K562 (cell line): Measurements from ENCODE around the gene GEN1. TPM values are rescaled to one million over a fixed set of nuclear protein-coding genes. Genes with fewer than 3 reads are reported as not detected.

Experiments
- ATAC-seq: fragments of 200-7000 bp; cut with Tn5 transposase; 3 replicates; pipeline ENCODE4 v1.9.1; 2020; ENCODE audit warnings: moderate library complexity
- BruUV-seq: library from RNA; stranded (reverse); fragments of 400-500 nt; replicated peaks from 2 replicates; lab custom pipeline; 2021; lab: Mats Ljungman, UMichigan
- CTCF ChIA-PET: fragments of 300-600 bp; formaldehyde crosslinking; extraction: SDS; loops from one replicate; lab custom pipeline; 2021; ENCODE audit warnings: low intra/inter-chr PET ratio; lab: Yijun Ruan, JAX
- POLR2A ChIA-PET: fragments of 300-600, 350-650 bp; sonication (Branson Sonifier 250); formaldehyde crosslinking; extraction: SDS; loops from one replicate; lab custom pipeline; 2021; ENCODE audit warnings: antibody characterized with exemption, inconsistent platforms; lab: Yijun Ruan, JAX
- DNase-seq, 4 experiments: peaks; one replicate each; pipeline versions ENCODE4 v3.0.0 to v3.0.0-alpha.2; 2011 to 2018; ENCODE audit warnings: low spot score in 3 of 4, mixed read lengths in 3 of 4; ENCODE audit errors: extremely low read depth in 1 of 4
- FAIRE-seq: peaks from 2 replicates; lab custom pipeline; 2011; peaks lifted over from hg19 to GRCh38; lab: Jason Lieb, UNC
- H2AFZ ChIP-seq: 2 replicates; pipeline ENCODE4 v1.6.0; 2011; ENCODE audit warnings: low read depth, low read length, control low read depth, inconsistent platforms
- H3K27ac ChIP-seq: fragments of 200-600 bp; 3 replicates; pipeline ENCODE4 v1.8.0; 2011; ENCODE audit warnings: low read depth, mild to moderate bottlenecking, control low read depth, inconsistent platforms, low read length, moderate library complexity, mixed read lengths; ENCODE audit errors: extremely low read depth
- H3K27me3 ChIP-seq, 2 experiments: fragments of 300-600 bp in 1 of 2; 2 replicates in 1 of 2; 3 replicates in 1 of 2; pipeline versions ENCODE4 v1.6.0 to v1.8.0; 2011; ENCODE audit warnings: inconsistent platforms in 2 of 2, low read length in 2 of 2, mild to moderate bottlenecking in 1 of 2, mixed read lengths in 1 of 2, moderate library complexity in 1 of 2; ENCODE audit not compliant: control insufficient read depth in 2 of 2, insufficient read depth in 2 of 2
- H3K36me3 ChIP-seq: fragments of 300-600 bp; 3 replicates; pipeline ENCODE4 v1.8.0; 2011; ENCODE audit warnings: mild to moderate bottlenecking, low read length, inconsistent platforms; ENCODE audit not compliant: control insufficient read depth, insufficient read depth
- H3K4me1 ChIP-seq, 2 experiments: fragments of 200-600 bp in 1 of 2; replicated peaks in 1 of 2; 2 replicates in 1 of 2; 3 replicates in 1 of 2; pipeline versions ENCODE4 v1.5.1 to v1.8.0; 2011; ENCODE audit warnings: inconsistent platforms in 2 of 2, low read length in 2 of 2, mild to moderate bottlenecking in 1 of 2, mixed read lengths in 1 of 2, moderate library complexity in 1 of 2; ENCODE audit not compliant: control insufficient read depth in 2 of 2, insufficient read depth in 2 of 2
- H3K4me2 ChIP-seq: 2 replicates; pipeline ENCODE4 v1.6.1; 2011; ENCODE audit warnings: low read length, control low read depth, inconsistent platforms, mixed read lengths; ENCODE audit not compliant: insufficient read depth
- H3K4me3 ChIP-seq: fragments of 200-600 bp; sonication (generic), shearing (Covaris generic); 2 replicates; pipeline ENCODE4 v1.5.1; 2016; ENCODE audit warnings: control low read depth, inconsistent platforms
- H3K79me2 ChIP-seq: fragments of 200-600 bp; 3 replicates; pipeline ENCODE4 v1.8.0; 2011; ENCODE audit warnings: low read length, inconsistent platforms; ENCODE audit not compliant: control insufficient read depth, insufficient read depth
- H3K9ac ChIP-seq, 2 experiments: 2 replicates each; pipeline versions ENCODE4 v1.6.0 to v1.6.1; 2011; ENCODE audit warnings: low read depth in 2 of 2, low read length in 2 of 2, control low read depth in 1 of 2, inconsistent platforms in 1 of 2, mild to moderate bottlenecking in 1 of 2, mixed read lengths in 1 of 2; ENCODE audit not compliant: insufficient read depth in 1 of 2
- H3K9me1 ChIP-seq: one replicate; pipeline ENCODE4 v1.6.0; 2011; ENCODE audit warnings: inconsistent platforms, mild to moderate bottlenecking, low read length, moderate library complexity; ENCODE audit not compliant: control insufficient read depth, insufficient read depth
- H3K9me3 ChIP-seq: replicated peaks from 2 replicates; pipeline ENCODE4 v1.5.1; 2011; ENCODE audit warnings: low read depth, low read length, inconsistent platforms; ENCODE audit not compliant: control insufficient read depth, insufficient read depth
- H4K20me1 ChIP-seq: replicated peaks from 2 replicates; pipeline ENCODE4 v1.6.1; 2011; ENCODE audit warnings: low read length, inconsistent platforms, mixed read lengths; ENCODE audit not compliant: control insufficient read depth, insufficient read depth
- ETS1 ChIP-seq: conservative IDR thresholded peaks from 2 replicates; pipeline ENCODE4 v1.6.1; 2011; ENCODE audit warnings: low read depth, mild to moderate bottlenecking, low read length; ENCODE audit not compliant: control insufficient read depth
- PHF21A ChIP-seq: fragments of 450-650 bp; IDR thresholded peaks from 2 replicates; pipeline ENCODE4 v1.6.1; 2017; ENCODE audit warnings: low read depth, borderline replicate concordance
- USF2 ChIP-seq: sonication (generic); formaldehyde crosslinking; IDR thresholded peaks from 2 replicates; pipeline ENCODE4 v1.5.0; 2020; ENCODE audit warnings: missing genetic modification reagents
- VEZF1 ChIP-seq: fragments of 200-800 bp; sonication (Bioruptor generic); IDR thresholded peaks from 2 replicates; pipeline ENCODE4 v1.6.1; 2017; ENCODE audit warnings: missing genetic modification characterization, missing compliant biosample characterization
- ZBTB49 ChIP-seq: sonication (generic); formaldehyde crosslinking; IDR thresholded peaks from 2 replicates; pipeline ENCODE4 v1.8.0; 2022; ENCODE audit warnings: missing genetic modification reagents, mild to moderate bottlenecking, borderline replicate concordance
- ZNF23 ChIP-seq: fragments of 250-450 bp; sonication (Bioruptor Pico); IDR thresholded peaks from 2 replicates; pipeline ENCODE4 v1.4.0; 2020; ENCODE audit warnings: mild to moderate bottlenecking
- WGBS: fragments of 100-300 bp; shearing (Covaris generic); methylation state at CpG from one replicate; pipeline ENCODE4 v1.1.6; 2016; ENCODE audit warnings: low coverage, mixed read lengths; ENCODE audit not compliant: insufficient coverage; ENCODE audit errors: missing lambda C conversion rate; 5-methylcytosine and 5-hydroxymethylcytosine counted together
- in situ Hi-C: fragments of 300-500 bp; cut with MboI; formaldehyde crosslinking; loops from 4 replicates; pipeline ENCODE4 v1.15.0; 2018; ENCODE audit warnings: inconsistent platforms, mixed read lengths
- intact Hi-C: fragments of 100-400 bp; cut with micrococcal nuclease; formaldehyde crosslinking; loops from 2 replicates; pipeline ENCODE4 v1.14.2; 2022
- polyA plus RNA-seq, 8 experiments: library from polyadenylated mRNA; depleted of rRNA in 4 of 8; stranded (reverse) in 5 of 8; unstranded in 3 of 8; fragments of >200 nt; fragmentation: Nextera tagmentation in 2 of 8; fragmentation: Illumina TruSeq in 1 of 8; extraction: Ambion mirVana in 2 of 8; extraction: Trizol in 1 of 8; gene quantifications; 2 replicates each; pipeline versions ENCODE4 v1.2.1 to v1.2.3, GENCODE V29; 2011 to 2014; ENCODE audit warnings: inconsistent platforms in 1 of 8, missing spikeins in 1 of 8
- total RNA-seq, 7 experiments: library from RNA; depleted of rRNA in 6 of 7; stranded (reverse); fragments of >200 nt in 6 of 7; fragmentation: Illumina TruSeq in 2 of 7; extraction: Trizol in 2 of 7; gene quantifications; 2 replicates each; pipeline versions ENCODE4 v1.2.1 to v1.2.3, GENCODE V29; 2011 to 2021; ENCODE audit warnings: low replicate concordance in 1 of 7

GEN1 gene
- total and polyA plus RNA-seq, 9 of the 15 experiments (the other 6 are each of a cell fraction or from before 2014, with no cell fraction given): 8.6 to 39.7 (median 24.5) TPM

GRCh38 chr2:17729880-17730279, 24.1 kb upstream of the GEN1 start:
- no peak overlapping the region for H3K27ac ChIP-seq
- ChIA-PET CTCF (no interaction called here), POLR2A (no interaction called here)
- no peak overlapping the region for H3K4me3 ChIP-seq
- DNase-seq: no peak
- intact Hi-C loops (no loop called here), in situ Hi-C loops (no loop called here)
- no peaks in the 10 kb centered on the region for H4K20me1 ChIP-seq
- TF ChIP-seq ETS1: no peak
- TF ChIP-seq USF2 (CRISPR knock-in tag): no peak
- TF ChIP-seq ZNF23 (CRISPR knock-in tag): no peak
- no peak for TF ChIP-seq PHF21A
- no peak for TF ChIP-seq VEZF1 (CRISPR knock-in tag)
- TF ChIP-seq ZBTB49 (CRISPR knock-in tag): no peak
- H3K9ac ChIP-seq: no peak overlapping the region
- H3K4me2 ChIP-seq: no peak overlapping the region
- no TSS peak for BruUV-seq
- H3K9me1 ChIP-seq: no peaks in the 10 kb centered on the region
- no peak for ATAC-seq
- peaks cover 84% of the 10 kb centered on the region for H3K36me3 ChIP-seq
- no peaks in the 10 kb centered on the region for H3K4me1 ChIP-seq
- FAIRE-seq: no peak
- no peaks in the 10 kb centered on the region for H3K9me3 ChIP-seq
- H2AFZ ChIP-seq: no peak overlapping the region
- H3K79me2 ChIP-seq: no peaks in the 10 kb centered on the region
- no peaks in the 10 kb centered on the region for H3K27me3 ChIP-seq
- 85% methylated on average over 2 of the region's 2 CpGs for WGBS
